ENCODE data around the gene LRRC3C.

DNA sequence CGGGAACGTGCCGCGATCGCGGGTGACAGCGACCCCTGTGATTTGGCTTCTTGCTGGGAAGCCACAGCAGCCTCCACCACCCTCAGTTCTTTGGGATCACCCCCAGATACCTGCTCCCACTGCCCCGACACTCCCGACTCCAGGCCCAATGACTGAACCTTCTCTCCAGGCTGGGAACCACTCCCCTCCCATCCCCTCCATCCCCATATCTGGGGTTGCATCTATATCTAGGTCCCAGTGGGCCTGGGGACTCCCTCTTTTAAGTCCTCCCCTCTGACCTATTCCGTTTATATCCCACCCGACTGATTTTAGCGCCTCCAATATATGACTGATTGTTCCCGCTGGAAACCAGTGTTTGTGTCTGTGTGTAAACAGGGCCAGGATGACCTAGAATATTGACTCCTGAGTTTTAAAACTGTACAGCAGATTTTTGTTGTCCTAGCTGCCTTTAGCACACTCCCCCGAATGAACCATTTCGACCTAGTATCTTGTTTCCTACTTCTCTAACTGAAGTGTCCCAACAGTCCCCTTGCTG lies 53.7 kb downstream of the LRRC3C start:
- no peak for TF ChIP-seq CTCF (IDR thresholded peaks at IDR 0.05; ENCODE audit: low read length)
- TF ChIP-seq EZH2 (optimal IDR thresholded peaks at IDR 0.05; ENCODE audit: low read depth, low read length): no peak
- TF ChIP-seq EZH2phosphoT487 (IDR thresholded peaks at IDR 0.05; ENCODE audit: low read length): no peak

All from MM.1S (cell line).